NCI-H146 treated with DMSO at 0.1 percent for 48 hours (cell line): ENCODE data around the gene KRT35.

Experiments used
- DNase-seq: peaks from one replicate; lab custom pipeline; 2025; ENCODE audit not compliant: unreplicated experiment; lab: John Stamatoyannopoulos, UW

The KRT35 gene

DNA sequence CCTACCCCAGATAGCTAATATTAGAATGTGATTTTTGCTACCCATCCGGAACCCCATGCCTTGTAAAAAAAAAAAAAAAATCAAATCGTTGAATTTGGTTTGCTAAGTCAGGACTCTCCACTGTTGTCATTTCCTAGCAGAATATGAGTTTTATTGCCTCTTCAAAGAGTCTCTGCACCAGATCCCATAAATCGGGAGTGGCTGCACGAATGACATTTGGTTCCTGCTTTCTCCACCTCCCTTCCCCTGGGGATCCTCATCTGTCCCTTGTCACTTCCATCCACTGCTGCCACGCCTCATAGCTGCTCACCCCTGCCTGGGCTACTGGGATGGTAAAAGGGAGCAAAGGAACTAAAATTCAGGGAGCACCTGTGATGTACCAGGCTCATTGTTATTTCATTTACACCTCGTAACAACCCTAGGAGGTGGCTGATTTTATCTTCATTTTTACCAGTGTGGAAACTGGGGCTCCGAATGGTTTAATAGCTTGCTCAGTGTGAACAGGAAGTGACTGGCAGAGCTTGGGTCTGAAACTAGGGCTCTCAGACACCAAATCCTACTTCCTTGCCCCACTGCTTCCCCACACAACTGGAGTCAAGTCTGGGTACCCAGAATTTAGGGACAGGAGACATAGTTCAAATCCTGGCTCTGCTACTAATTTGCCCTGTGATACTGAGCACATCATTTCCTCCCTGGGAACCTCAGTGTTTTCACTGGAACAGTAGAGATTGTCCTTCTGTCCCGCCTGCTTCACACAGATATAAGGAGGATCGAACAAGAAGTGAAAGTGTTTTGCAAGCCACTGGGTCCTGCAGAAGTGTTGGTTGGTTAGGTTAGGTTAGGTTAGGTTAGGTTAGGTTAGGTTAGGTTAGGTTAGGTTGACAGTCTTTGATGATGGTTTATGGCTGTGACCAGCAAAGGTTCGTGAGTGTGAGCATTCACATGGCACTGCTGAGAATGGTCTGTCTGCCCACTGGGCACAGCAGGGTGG is 9.3 kb upstream of the KRT35 start:
- DNase-seq, result no peak

- no peak for DNase-seq
Observed at GRCh38 chr17:41489531-41489930, 8.6 kb upstream of the KRT35 start, which contains the start of gene KRT36. Gene KRT36 (minus strand): TSS chr17:41489910. CDS start chr17:41489864, 46 bp downstream.

DNA sequence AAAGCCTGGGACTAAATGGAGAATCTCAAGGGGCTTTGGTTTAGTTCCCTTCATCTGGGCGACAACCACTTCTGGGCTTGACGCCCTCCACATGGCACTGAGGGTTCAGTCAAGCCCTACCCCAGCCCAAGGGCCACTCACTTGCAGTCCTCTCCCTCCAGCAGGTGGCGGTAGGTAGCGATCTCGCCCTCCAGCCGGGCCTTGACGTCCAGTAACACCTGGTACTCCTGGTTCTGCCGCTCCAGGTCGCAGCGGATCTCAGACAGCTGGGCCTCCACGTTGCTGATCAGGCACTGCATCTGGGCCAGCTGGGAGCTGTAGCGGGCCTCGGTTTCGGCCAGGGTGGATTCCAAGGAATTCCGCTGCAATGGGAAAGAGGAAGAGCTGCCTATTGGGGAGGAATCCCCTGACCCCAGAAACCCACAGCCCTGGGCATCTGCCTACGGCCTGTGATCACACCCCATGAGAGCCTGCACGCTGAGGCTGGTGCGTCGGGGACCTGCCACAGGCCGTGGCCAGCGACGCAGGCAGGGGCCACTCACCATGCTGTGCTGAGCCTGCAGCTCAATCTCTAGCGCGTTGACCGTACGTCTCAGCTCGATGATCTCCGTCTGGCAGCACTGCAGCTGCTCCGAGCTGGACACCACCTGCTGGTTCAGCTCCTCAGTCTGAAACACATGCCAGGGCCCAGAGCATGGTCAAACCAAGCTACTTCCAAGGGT is 6.0 kb upstream of the KRT35 start:
- peak; percentile 19 for DNase-seq

DNA sequence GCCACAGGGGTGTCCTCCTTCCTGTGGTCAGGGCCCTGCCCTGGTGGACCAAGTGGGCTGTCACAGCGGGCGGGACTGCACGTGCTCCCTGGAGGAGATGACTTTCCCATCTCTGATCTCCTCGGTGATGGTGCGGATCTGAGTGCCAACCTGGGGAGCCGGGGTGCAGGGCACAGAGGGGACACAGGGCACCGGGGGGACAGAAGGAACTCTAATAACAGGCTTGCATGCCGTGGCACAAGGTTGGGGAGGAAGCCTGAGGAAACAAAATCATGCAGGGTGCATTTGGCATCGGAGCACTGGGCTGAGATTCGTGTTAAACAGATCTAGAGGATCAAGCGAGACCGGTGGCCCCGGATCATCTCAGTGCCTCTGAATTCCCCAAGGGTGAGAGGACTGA is 5.4 kb upstream of the KRT35 start:
- no peak for DNase-seq

- DNase-seq, result no peak
Observed at GRCh38 chr17:41484920-41485904, 4.3 kb upstream of the KRT35 start.

DNA sequence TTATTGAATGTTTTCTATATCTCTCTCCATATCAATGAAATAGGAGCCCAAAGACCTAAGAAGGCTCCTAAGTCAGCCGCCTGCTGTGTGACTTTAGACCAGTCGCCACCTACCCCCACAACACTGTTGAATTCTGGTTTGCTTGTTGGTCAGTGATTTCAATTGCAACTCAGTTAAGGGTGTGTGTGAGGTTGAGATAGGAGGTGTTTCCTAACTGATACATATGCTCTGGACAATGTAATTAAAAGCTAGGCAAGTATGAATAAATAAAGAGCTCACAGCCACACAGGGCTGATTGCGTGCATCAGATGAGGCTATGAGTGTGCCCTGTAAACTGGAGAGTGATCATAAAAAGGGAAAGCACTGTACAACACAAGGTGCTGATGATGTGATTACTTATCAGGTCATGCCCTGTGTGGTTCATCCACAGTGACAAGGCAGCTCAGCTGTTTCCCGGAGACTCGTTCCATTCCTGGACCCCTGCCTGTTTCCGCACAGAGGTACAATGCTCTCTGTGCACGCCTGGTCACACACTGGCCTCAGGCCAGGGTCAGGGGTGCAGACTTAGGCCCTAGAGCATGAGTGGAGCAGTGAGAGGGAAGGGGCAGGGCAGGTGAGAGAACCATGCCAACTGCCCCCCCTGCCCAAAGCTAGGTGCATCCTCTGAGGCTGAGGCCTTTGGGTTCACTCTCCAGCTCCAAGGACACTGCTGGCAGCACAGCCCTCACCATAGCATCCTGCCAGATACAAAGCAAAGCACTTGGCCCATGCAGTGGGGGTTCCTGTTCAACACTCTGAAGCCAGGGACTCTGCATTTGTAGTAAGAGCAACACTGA is 3.3 kb upstream of the KRT35 start:
- DNase-seq, result no peak

DNA sequence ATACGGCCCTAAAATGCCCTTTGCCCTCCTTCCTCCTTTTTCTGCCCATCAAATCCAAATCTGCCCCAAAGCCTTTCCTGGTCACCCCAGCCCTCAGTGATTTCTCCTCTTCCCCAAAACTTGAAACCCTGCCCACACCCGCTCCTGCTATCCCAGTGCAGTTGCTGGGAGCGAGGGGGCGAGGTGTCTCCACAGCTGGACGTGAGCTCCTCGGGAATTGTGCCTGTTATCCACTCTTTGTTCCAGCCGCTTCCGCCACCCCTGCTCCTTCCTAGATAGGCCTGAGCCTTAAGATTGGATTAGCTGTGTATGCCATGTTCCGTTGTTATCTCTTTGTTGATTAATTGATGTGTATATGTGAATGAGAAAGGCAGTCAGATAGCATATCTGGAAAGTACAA is 2.6 kb upstream of the KRT35 start:
- no peak for DNase-seq

DNA sequence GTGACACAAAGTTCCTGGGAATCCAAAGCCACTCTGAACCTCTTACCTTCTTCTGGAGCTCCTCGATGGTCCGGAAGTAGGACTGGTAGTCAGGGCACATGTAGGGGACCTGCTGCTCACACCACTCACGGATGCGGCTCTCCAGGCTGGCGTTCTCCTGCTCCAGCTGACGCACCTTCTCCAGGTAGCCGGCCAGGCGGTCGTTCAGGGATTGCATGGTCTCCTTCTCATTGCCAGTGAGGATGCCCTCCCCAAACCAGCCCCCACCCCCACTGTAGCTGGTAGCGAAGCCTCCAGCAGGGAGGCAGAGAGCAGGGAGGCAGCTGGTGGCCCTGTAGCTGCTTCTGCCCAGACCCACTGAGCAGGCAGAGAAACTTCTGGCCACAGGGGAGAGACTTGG is 370 bp downstream of the KRT35 start:
- no peak for DNase-seq

- DNase-seq, result no peak
Observed at GRCh38 chr17:41480136-41480535, 815 bp downstream of the KRT35 start.

GRCh38 chr17:41478237-41478636 is 2.7 kb downstream of the KRT35 start:
- DNase-seq, result no peak

- DNase-seq, result no peak
Observed at GRCh38 chr17:41476866-41477815, 3.8 kb downstream of the KRT35 start.

- DNase-seq, result no peak
Observed at GRCh38 chr17:41475421-41475820, 5.5 kb downstream of the KRT35 start.

DNA sequence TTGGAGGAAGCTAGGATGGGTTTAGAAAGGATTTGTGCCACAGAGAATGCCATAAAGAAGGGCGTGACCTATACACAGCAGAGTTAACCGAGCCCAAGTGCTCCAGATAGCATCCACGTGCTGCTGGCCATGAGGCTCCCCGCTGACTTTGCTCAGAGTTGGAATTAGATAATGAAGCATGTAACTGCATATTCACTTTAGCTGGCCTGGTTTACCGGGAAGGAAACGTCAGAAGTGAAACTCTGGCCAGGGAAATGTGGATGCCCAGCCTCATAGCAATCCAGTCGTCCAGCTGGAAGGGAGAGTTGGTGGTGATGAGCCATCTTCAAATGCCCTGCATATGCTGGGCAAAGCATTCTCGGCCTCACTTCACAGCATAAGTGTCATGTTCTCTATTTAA is 6.1 kb downstream of the KRT35 start:
- DNase-seq, result no peak

- DNase-seq, result no peak
Observed at GRCh38 chr17:41468346-41468745, 12.6 kb downstream of the KRT35 start.

GRCh38 chr17:41467561-41467960 is 13.4 kb downstream of the KRT35 start:
- no peak for DNase-seq

- no peak for DNase-seq
Observed at GRCh38 chr17:41466988-41467387, 14.0 kb downstream of the KRT35 start, which contains the start of gene KRT32. Gene KRT32 (minus strand): TSS chr17:41467386. CDS start chr17:41467325, 61 bp downstream.

GRCh38 chr17:41464682-41465081 is 16.3 kb downstream of the KRT35 start:
- no peak for DNase-seq

DNA sequence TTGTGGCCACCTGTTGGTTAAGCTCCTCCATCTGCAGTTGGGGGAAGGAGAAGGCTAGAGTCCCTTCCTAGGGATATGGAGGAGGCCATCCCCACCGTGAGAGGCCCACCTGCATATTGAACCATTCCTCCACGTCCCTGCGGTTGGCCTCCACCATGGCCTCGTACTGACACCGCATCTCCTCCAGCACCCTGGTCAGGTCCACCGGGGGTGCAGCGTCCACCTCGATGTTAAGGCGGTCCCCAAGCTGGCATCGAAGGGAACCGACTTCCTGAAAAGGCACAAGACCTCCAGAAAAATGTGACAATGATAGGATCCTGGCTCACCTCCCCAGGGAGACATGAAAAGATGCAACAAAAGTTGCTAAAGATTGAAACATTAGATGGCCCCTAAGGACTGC is 16.8 kb downstream of the KRT35 start:
- no peak for DNase-seq

GRCh38 chr17:41463746-41464145 is 17.2 kb downstream of the KRT35 start:
- no peak for DNase-seq
